Ovary (tissue), 3 donors: ENCODE measurements around the gene REL.
"Not testable (repeated sequence)": the region's sequence is repeated elsewhere in the genome, so short reads cannot be mapped to it uniquely, and the experiment has no call there.

ENCODE experiments used
- CTCF ChIP-seq, 3 donors: fragments of 450-650 bp in 2 of 3; fragments of 200-600 bp in 1 of 3; IDR thresholded peaks; one replicate each; pipeline versions ENCODE4 v1.5.1 to v1.8.0; 2016 to 2022; ENCODE audit warnings: antibody characterized with exemption in 3 of 3, mild to moderate bottlenecking in 1 of 3
- EP300 ChIP-seq: sonication (generic); formaldehyde crosslinking; IDR thresholded peaks from one replicate; pipeline ENCODE4 v1.6.1; 2017; ENCODE audit warnings: antibody characterized with exemption
- POLR2A ChIP-seq: fragments of 450-650 bp; IDR thresholded peaks from one replicate; pipeline ENCODE4 v1.6.1; 2017; ENCODE audit warnings: antibody characterized with exemption, mild to moderate bottlenecking, moderate library complexity
- donor health status: DM: no; HTN: no; CAD: no.

GRCh38 chr2:60865361-60865760 lies 16.0 kb upstream of the REL start:
- not testable (repeated sequence) for TF ChIP-seq POLR2A; CTCF (IDR thresholded peaks at IDR 0.05); EP300
